GM13977 (cell line): ENCODE results near the gene BRCA2.

Experiments used
- DNase-seq: peaks from one replicate; pipeline ENCODE4 v3.0.0; 2012; ENCODE audit warnings: low spot score
- CTCF ChIP-seq: IDR thresholded peaks from 2 replicates; pipeline ENCODE4 v1.5.1; 2012; ENCODE audit warnings: mild to moderate bottlenecking, control low read depth; ENCODE audit not compliant: insufficient read depth; ENCODE audit errors: extremely low read depth, missing control alignments
- in situ Hi-C: fragments of 300-500 bp; cut with MboI; formaldehyde crosslinking; loops from one replicate; pipeline ENCODE4 v1.12.0; 2022; ENCODE audit warnings: low sequenced_read_pairs, low pct_unique_long_range_greater_than_20kb, mixed read lengths, inconsistent platforms; ENCODE audit not compliant: unreplicated experiment

BRCA2 gene

DNA sequence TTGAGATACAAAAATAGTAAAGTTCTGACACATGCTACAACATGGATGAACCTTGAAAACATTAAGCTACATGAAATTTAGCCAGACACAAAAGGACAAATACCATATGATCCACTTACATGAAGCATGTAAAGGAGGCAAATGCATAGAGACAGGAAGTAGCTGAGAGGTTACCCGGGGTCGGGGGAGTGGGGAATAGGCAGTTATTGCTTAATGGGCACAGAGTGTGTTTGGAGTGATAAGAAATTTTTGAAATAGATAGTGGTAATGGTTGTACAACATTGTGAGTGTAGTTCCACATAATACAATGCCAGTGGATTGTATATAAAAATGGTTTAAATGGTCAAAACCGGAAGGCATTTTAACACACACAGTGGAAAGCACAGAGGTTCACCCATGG is 108.3 kb downstream of the BRCA2 start:
- DNase-seq = no peak
- no peak for TF ChIP-seq CTCF
- in situ Hi-C loops = no loop called here

DNA sequence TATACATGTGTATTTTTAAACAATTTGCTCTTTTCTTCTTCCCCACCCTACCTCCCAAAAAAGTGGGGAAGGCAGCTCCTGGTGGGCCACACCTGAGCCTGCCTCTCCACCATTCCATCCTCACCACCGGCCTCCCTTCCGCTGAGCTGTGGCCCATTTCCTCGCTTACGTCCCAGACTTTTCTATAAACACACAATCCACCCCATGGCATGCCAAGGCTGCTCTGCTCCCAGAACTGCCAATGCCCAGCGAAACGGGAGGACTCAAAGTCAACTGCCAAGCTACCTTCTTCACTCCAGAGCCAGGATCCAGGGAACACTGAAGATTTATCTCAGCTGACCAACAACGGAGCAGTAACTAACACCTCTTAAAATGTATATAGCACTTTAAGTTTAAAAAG is 109.8 kb downstream of the BRCA2 start:
- in situ Hi-C loops = no loop called here
- TF ChIP-seq CTCF = no peak
- no peak for DNase-seq

- no peak for TF ChIP-seq CTCF
- peak; percentile 76 for DNase-seq
- in situ Hi-C loops = no loop called here
These were observed 111.1 kb downstream of the BRCA2 start for GRCh38 chr13:32426191-32426989.

DNA sequence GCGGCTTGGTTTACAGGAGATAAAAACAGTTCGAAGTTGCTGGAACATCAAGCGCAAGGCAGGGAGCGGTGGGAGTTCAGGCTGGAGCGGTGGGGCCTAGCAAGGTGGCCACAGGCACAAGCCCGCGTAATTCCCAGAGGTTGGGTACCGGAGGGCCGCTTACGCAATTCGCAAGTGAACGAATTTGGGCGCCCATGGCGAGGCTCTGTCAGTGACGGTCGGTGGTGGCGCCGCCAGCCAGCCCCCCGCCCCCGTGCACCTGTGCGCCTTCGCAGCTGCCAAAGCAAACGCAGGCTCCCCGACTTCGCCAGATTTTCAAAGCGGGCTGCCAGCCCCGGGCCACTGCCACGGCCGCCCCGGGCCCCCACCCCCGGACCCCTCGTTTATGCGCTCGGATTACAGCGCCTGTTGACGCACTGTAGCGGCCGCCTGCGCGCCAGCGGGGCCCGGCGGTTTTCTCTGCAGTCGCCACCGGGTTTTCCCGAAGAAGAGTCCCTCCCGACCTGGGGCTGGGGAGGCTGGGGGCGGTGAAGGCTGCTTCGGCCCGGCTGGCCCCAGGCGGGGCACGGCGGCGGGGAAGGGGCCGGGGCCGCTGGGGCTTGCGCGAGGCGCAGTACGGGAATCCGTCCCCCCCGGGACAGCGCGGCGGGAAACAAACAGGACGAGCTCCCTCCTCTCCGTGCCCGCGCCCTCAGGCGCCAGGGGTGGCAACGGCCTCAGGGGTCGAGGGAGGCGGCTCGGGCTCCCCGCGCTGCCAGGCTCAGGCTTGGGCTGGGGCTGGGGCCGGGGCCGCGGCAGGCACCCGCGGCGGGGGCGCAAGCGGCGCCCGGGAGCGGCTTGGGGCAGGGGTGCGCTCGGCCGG is 111.9 kb downstream of the BRCA2 start:
- in situ Hi-C loops = no loop called here
- DNase-seq = peak; percentile 56
- TF ChIP-seq CTCF = no peak

DNA sequence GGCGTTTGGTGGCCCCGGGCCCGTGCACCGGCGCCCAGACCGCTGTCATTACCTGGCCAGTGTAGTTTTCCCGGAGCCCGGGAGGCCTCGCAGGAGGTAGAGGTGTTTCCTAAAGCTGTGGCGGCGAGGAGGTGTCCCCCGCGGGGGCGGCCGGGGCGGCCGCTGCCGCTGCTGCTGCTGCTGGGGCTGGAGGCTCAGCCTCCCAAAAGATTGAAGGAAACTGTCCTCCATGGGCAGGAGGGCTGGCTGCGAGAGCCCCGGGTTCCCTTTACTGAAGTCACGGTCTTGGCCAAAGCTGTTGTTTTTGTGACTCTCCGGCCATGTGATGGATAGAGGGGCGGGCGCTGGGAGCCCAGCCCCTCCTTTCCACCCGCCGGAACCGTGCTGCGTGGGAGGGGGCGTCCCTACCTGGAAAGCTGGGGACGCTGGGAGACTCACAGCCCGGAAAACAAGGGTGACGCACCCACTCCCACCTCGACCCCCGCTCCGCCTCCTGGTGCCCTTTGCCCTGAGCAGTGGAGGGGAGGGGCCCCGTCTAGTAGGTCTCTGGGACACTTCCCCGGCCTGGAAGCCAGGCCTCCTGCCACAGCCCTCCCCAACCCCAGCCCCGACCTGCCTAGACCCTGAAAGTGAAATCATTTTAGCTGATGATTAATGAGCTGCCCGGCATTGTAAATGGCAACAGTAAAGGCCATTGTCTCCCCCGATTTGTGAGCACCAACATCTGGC is 112.7 kb downstream of the BRCA2 start, which contains the start of gene N4BP2L1:
N4BP2L1 (minus strand) TSS at position 279 of the 729 bp plus-strand sequence; CDS start at position 231, 48 bp downstream.
- in situ Hi-C loops = no loop called here
- peak; percentile 89 for DNase-seq
- no peak for TF ChIP-seq CTCF

DNA sequence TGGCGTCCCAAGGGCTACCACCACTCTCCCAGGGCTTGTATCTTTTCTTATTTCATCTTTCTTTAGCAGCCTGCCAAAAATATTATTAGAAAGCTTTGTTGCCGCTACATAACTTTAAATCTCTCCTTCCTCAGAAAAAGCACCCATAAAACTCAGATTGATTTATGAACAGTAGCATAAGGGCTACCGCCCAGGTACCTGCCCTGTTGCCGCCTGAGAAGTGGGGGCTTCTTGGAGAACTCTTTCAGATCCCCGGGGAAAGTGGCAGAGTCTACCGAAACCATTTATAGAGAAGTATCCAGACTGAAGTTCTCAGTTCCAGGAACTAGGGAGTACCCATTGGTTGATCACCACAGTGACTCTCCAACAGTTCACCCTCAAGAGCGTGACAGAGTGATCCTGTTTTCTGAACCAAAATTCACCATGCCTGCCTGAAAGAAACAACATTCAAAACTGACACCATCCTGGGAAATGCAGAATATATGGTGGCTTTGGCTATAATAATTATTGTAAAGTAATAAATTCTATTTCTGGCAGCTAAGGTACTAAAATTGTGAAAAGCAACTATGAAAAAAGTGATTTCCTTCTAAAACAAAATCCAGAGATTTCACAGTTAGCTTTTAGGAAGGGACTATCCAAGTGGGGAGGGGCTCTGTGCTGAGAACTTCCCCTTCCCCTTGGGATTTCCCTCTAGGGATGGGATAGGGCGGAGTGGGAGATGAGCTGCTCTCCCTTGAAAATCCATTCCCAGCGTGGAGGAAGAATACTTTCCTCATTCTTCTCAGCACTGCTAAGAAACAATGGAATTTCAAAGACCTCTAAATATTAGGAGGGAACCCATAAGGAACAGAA is 113.5 kb downstream of the BRCA2 start:
- TF ChIP-seq CTCF = no peak
- no peak for DNase-seq
- in situ Hi-C loops = no loop called here
